GM12874 (cell line): ENCODE data around the gene CUBN.

Experiments used
- CTCF ChIP-seq: IDR thresholded peaks from 2 replicates; pipeline ENCODE4 v1.5.1; 2011; ENCODE audit warnings: low read depth, mild to moderate bottlenecking, control low read depth, low read length, moderate library complexity; ENCODE audit not compliant: insufficient read depth

Gene CUBN

GRCh38 chr10:16988900-16989299 lies 140.7 kb downstream of the CUBN start:
- TF ChIP-seq CTCF, result no peak

- no peak for TF ChIP-seq CTCF
Observed at GRCh38 chr10:16987976-16988610, 141.5 kb downstream of the CUBN start.

- no peak for TF ChIP-seq CTCF
Observed at GRCh38 chr10:16987206-16987621, 142.4 kb downstream of the CUBN start.

GRCh38 chr10:16986406-16987205 lies 143.0 kb downstream of the CUBN start:
- no peak for TF ChIP-seq CTCF

- TF ChIP-seq CTCF, result no peak
Observed at GRCh38 chr10:16986082-16986405, 143.6 kb downstream of the CUBN start.

GRCh38 chr10:16984242-16984641 lies 145.4 kb downstream of the CUBN start:
- no peak for TF ChIP-seq CTCF

GRCh38 chr10:16976803-16977202 lies 152.8 kb downstream of the CUBN start:
- no peak for TF ChIP-seq CTCF
